Neural cell (in vitro differentiated cells): ENCODE results near the gene SMAP2. TPM values are rescaled to one million over a fixed set of nuclear protein-coding genes. Genes with fewer than 3 reads are reported as not detected.

ENCODE experiments used
- H2AFZ ChIP-seq: fragments of 200-600, 300-800 bp; sonication (generic), shearing (Covaris generic); 2 replicates; pipeline ENCODE4 v1.6.0; 2014; ENCODE audit warnings: low read depth, mild to moderate bottlenecking, antibody characterized with exemption, low read length, moderate library complexity
- H3F3A ChIP-seq: fragments of 200-600 bp; shearing (Covaris generic); 2 replicates; pipeline ENCODE4 v1.6.1; 2016; ENCODE audit warnings: mild to moderate bottlenecking, moderate library complexity, mixed read lengths, antibody characterized with exemption, low read length; ENCODE audit not compliant: insufficient read depth, poor library complexity, severe bottlenecking
- H3K27ac ChIP-seq: fragments of 200-600, 300-800 bp; sonication (generic), shearing (Covaris generic); 2 replicates; pipeline ENCODE4 v1.5.1; 2014; ENCODE audit warnings: mild to moderate bottlenecking, low read length, moderate library complexity
- H3K27me3 ChIP-seq: fragments of 300-800, 200-600 bp; sonication (generic), shearing (Covaris generic); 2 replicates; pipeline ENCODE4 v1.6.0; 2014; ENCODE audit warnings: mild to moderate bottlenecking, low read depth, low read length, moderate library complexity; ENCODE audit not compliant: insufficient read depth
- H3K36me3 ChIP-seq: fragments of 300-800, 200-600 bp; sonication (generic), shearing (Covaris generic); 2 replicates; pipeline ENCODE4 v1.5.1; 2014; ENCODE audit warnings: mild to moderate bottlenecking, antibody characterized with exemption, low read length, moderate library complexity; ENCODE audit not compliant: insufficient read depth
- H3K4me2 ChIP-seq: fragments of 300-800, 200-600 bp; sonication (generic), shearing (Covaris generic); 2 replicates; pipeline ENCODE4 v1.6.0; 2014; ENCODE audit warnings: mild to moderate bottlenecking, low read length
- H3K4me3 ChIP-seq: fragments of 300-800, 200-600 bp; sonication (generic), shearing (Covaris generic); 2 replicates; pipeline ENCODE4 v1.5.1; 2014; ENCODE audit warnings: mild to moderate bottlenecking, low read length, moderate library complexity
- H3K79me2 ChIP-seq: fragments of 200-600 bp; shearing (Covaris generic); replicated peaks from 2 replicates; pipeline ENCODE4 v1.6.0; 2014; ENCODE audit warnings: mild to moderate bottlenecking, low read length, moderate library complexity; ENCODE audit not compliant: insufficient read depth
- H3K9ac ChIP-seq: fragments of 300-800, 200-600 bp; sonication (generic), shearing (Covaris generic); 2 replicates; pipeline ENCODE4 v1.6.1; 2016; ENCODE audit warnings: mild to moderate bottlenecking, low read length, mixed read lengths
- H3K9me2 ChIP-seq: fragments of 200-600 bp; shearing (Covaris generic); 2 replicates; pipeline ENCODE4 v1.6.1; 2016; ENCODE audit warnings: mild to moderate bottlenecking, low read length, mixed read lengths; ENCODE audit not compliant: insufficient read depth
- H3K9me3 ChIP-seq: fragments of 200-600, 300-800 bp; sonication (generic), shearing (Covaris generic); 2 replicates; pipeline ENCODE4 v1.6.1; 2016; ENCODE audit warnings: mild to moderate bottlenecking, mixed run types, low read length, moderate library complexity, mixed read lengths
- H4K20me1 ChIP-seq: fragments of 200-600 bp; shearing (Covaris generic); 2 replicates; pipeline ENCODE4 v1.6.1; 2016; ENCODE audit warnings: mild to moderate bottlenecking, mixed run types; ENCODE audit not compliant: insufficient read depth
- CTCF ChIP-seq: fragments of 450-650 bp; IDR thresholded peaks from 2 replicates; pipeline ENCODE4 v1.5.1; 2014; ENCODE audit warnings: antibody characterized with exemption, mild to moderate bottlenecking, moderate library complexity; ENCODE audit not compliant: poor library complexity, severe bottlenecking
- EP300 ChIP-seq: fragments of 450-650 bp; conservative IDR thresholded peaks from 2 replicates; pipeline ENCODE4 v1.6.1; 2014; ENCODE audit warnings: antibody characterized with exemption, mild to moderate bottlenecking, moderate library complexity; ENCODE audit not compliant: poor library complexity, severe bottlenecking
- EZH2 ChIP-seq: fragments of 200-600, 300-800 bp; shearing (Covaris generic), sonication (generic); IDR thresholded peaks from 2 replicates; pipeline ENCODE4 v1.6.1; 2014; ENCODE audit warnings: antibody characterized with exemption, low read length, borderline replicate concordance, mild to moderate bottlenecking; ENCODE audit not compliant: insufficient read depth, poor library complexity, severe bottlenecking
- MXI1 ChIP-seq: fragments of 450-650 bp; conservative IDR thresholded peaks from 2 replicates; pipeline ENCODE4 v1.6.1; 2014; ENCODE audit warnings: antibody characterized with exemption, mild to moderate bottlenecking; ENCODE audit not compliant: poor library complexity, severe bottlenecking
- POLR2AphosphoS5 ChIP-seq: IDR thresholded peaks from 2 replicates; pipeline ENCODE4 v1.6.1; 2012
- RAD21 ChIP-seq: fragments of 450-650 bp; conservative IDR thresholded peaks from 2 replicates; pipeline ENCODE4 v1.6.1; 2014; ENCODE audit warnings: antibody characterized with exemption, mild to moderate bottlenecking, moderate library complexity
- REST ChIP-seq: IDR thresholded peaks from 2 replicates; pipeline ENCODE4 v1.6.1; 2012; ENCODE audit warnings: borderline replicate concordance
- SMC3 ChIP-seq: fragments of 450-650 bp; conservative IDR thresholded peaks from 2 replicates; pipeline ENCODE4 v1.6.1; 2014; ENCODE audit warnings: antibody characterized with exemption, mild to moderate bottlenecking, moderate library complexity; ENCODE audit not compliant: poor library complexity
- TAF1 ChIP-seq: IDR thresholded peaks from 2 replicates; pipeline ENCODE4 v1.6.1; 2012; ENCODE audit warnings: low read depth
- polyA plus RNA-seq: library from polyadenylated mRNA; depleted of rRNA; stranded (reverse); fragments of >200 nt; gene quantifications from 2 replicates; pipeline ENCODE4 v1.2.3, GENCODE V29; 2014

Gene SMAP2
- polyA plus RNA-seq, 1 donor from 2014 or later, result 46.8 TPM

- Histone ChIP-seq H3F3A (no peaks in the 10 kb centered on the region), H3K9ac (no peak overlapping the region), H3K27me3 (no peaks in the 10 kb centered on the region), H3K4me3 (no peak overlapping the region), H3K9me2 (no peaks in the 10 kb centered on the region), H3K4me2 (no peak overlapping the region), H2AFZ (no peak overlapping the region), H3K27ac (no peak overlapping the region), H4K20me1 (no peaks in the 10 kb centered on the region), H3K9me3 (no peaks in the 10 kb centered on the region), H3K79me2 (no peaks in the 10 kb centered on the region), H3K36me3 (peaks cover 3% of the 10 kb centered on the region)
- TF ChIP-seq EZH2 (no peak), TAF1 (no peak), SMC3 (no peak), CTCF (no peak), REST (no peak), POLR2AphosphoS5 (no peak), RAD21 (no peak), MXI1 (no peak), EP300 (no peak)
Measured at GRCh38 chr1:40425198-40425597, 51.7 kb downstream of the SMAP2 start.

GRCh38 chr1:40431385-40431784 is 57.9 kb downstream of the SMAP2 start:
- no peak overlapping the region for H3K9ac ChIP-seq
- TF ChIP-seq POLR2AphosphoS5 (no peak), EZH2 (no peak), REST (no peak), CTCF (no peak), EP300 (no peak), MXI1 (no peak), RAD21 (no peak), TAF1 (no peak), SMC3 (no peak)

More at GRCh38 chr1:40431385-40431784, 57.9 kb downstream of the SMAP2 start:
- no peaks in the 10 kb centered on the region for H3F3A ChIP-seq
- H3K9me3 ChIP-seq, result no peaks in the 10 kb centered on the region
- no peak overlapping the region for H3K4me3 ChIP-seq
- H3K27me3 ChIP-seq, result no peaks in the 10 kb centered on the region
- H4K20me1 ChIP-seq, result no peaks in the 10 kb centered on the region
- H3K79me2 ChIP-seq, result no peaks in the 10 kb centered on the region
- no peak overlapping the region for H3K4me2 ChIP-seq
- H3K27ac ChIP-seq, result no peak overlapping the region
- H3K9me2 ChIP-seq, result no peaks in the 10 kb centered on the region
- no peaks in the 10 kb centered on the region for H3K36me3 ChIP-seq
- no peak overlapping the region for H2AFZ ChIP-seq
